HG03565 (cell line): Measurements from ENCODE around the gene LMAN1.

Experiments used
- ATAC-seq: cut with Tn5 transposase; IDR thresholded peaks from one replicate; pipeline ENCODE4 v1.9.1; 2021; ENCODE audit warnings: mild to moderate bottlenecking, moderate library complexity; ENCODE audit not compliant: unreplicated experiment

Gene LMAN1

DNA sequence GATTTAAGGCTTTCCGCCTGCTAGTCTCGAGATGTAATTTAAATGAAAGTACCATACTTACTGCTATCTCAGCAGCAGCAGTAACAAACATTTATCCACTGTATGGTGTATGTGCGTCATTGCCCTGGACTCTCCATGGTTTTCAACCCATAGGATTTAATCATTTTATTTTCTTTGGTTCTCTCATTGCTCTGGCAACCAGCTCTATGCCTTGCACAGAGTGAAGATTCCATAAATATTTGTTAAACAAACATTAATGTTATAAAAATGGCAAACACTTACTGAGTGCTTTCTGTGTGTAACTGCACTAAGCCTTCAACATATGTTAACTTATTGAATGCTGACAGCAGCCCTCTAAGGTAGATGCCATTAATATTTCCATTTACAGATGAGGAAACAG, 1.3 kb upstream of the LMAN1 start:
- ATAC-seq = no peak

DNA sequence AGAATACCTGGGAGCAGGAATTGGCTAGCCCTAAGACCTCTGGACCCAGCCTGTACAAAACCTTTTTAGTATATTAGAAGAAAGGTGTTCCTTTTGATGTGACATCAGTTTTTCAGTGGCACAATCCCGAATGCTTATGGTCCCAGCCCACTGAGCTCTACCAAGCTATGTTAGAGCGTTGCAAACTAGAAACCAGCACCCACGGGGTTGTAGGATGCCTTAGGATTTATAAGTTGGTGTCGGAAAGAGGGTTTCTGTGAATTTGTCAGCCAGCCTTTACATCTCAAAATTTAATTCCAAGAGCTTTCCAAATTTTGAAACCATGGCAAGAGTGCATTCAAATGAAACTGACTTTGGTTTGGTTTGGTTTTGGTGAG, 499 bp upstream of the LMAN1 start:
- peak; percentile 2 for ATAC-seq

DNA sequence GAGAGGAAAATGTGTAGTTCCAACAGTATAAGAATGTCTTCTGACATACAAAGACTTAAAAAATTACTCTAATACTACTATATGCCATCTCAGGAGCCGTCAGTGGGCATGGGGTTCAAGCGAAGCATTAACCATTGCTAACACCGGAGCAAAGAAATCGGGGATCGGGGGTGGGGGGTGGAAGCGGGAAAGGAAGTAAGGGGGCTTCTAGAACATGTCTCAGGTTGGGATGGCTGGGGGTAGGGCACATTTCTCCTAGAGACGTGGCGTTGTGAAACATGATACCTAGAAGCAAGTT, 702 bp downstream of the LMAN1 start:
- ATAC-seq = no peak

DNA sequence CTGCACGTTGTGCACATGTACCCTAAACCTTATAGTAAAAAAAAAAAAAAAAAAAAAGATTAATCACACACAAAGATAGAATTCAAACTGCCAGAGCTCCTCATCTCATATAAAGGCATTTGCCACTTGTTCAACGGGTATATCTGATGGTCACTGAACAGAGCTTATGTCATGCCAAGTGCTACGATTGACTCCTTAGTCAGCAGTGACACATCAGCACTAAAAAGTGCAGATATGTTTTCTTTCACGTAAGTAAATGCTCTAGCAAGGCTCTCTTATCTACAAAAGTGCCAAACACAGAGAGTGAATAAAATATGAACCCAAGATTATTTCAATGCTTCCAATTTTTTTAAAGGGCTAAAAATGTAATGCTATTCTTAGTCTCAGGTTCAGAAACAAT, 1.1 kb downstream of the LMAN1 start:
- no peak for ATAC-seq

DNA sequence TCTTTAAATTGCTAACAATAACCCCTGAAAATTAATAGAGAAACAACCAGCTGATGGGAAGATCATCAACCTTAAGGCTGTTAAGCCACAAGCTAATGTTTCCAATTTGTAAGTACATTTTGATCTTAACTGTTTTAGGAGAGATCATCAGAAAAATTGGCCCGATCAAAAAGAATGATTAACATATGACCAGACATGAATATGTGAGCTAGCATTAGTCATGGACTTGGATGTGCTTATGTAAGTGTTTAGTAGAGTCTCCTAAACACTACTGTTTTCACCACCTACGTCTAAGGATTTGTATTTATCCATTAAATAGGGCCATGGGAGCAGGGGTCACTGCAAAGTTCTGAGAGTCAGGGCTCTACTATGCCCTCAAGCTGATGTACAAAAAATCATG, 4.3 kb downstream of the LMAN1 start:
- ATAC-seq = no peak

DNA sequence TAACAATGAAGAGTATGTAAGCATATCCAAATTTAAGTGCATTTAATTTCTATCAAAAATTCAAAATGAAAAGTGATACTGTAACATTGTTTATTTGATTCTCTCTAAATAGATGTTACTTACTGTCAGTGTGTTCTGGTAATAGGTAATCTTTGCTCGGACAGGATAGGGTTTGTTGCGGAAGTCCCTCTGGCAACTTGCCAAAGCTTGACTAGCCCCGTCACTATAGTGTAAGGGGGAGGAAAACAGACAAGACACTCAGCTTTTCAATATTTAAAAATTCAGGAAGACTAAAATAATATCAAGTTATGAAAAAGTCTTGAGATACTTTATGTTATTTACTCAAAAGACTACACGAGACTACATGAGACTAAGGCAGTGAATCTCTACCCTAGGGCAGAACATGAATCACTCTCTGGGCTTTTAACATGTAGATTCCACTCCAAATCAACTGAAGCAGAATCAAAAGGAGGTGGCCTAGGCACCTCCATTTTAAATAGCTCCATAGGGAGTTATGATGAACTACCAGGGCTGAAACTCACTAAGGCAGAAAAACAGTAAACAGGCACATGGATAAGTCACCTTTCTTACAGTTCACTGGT, 5.9 kb downstream of the LMAN1 start:
- no peak for ATAC-seq

DNA sequence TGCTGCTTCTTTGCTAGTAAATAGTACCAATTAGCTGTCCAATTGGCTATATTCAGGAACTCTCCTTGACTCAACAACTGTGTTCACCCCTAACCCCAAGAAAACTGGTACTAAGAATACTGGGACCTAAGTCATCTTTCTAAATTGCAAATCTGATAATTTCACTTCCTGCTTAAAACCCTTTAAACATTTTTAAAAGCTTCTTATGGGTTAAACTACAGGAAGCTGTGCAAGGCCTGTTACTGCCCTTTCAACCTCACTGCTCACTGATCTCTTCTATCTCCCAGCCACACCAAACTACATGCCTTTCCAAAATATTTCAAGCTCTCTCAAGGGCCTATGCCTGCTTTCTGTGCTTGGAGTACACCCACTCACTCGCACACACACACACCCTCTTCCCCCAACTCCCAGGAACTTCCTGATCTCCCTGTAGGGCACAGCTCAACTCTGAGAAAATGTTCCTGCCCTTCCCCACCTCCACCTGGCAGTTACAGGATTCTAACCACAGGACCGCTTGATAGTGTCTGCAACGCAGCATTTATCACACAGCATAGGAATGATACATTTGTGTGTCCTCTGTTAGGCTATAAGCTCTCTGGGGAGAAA, 6.7 kb downstream of the LMAN1 start:
- ATAC-seq = peak; percentile 46

DNA sequence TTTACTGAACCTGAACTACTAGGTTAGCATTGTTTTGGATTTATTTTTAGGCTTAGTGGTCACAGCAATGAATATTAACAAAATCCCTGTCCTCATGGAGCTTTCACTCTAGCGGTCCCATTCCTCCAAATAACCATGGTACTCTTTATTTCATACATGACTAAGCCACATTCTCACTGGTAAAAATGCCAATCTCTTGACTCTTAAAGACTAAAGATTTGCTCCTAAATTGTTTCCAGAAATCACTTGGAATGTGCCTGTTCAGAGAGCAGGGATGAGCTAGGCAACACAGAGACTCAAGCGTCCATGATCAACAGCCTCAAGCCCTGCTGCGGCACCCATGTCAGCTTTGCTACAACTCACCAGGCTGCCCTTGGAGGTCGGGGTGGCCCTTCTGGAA, 13.5 kb downstream of the LMAN1 start:
- no peak for ATAC-seq

DNA sequence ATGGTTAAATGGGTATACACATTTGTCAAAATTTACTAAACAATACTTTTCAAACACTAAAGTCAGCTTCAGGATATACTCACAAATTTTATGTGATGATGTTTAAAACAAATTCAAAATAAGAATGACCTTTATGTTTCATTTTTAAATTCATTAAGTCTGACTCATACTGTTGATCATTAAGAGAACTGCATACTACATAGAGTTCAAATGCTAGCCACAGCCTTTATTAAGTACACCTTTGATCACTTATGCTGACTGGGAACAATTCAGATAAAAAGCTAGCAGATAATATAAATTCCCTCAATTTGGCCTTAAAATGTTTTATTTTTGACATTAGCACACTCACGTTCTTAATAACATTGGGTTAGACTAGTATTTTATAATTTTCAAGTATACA, 14.1 kb downstream of the LMAN1 start:
- no peak for ATAC-seq

DNA sequence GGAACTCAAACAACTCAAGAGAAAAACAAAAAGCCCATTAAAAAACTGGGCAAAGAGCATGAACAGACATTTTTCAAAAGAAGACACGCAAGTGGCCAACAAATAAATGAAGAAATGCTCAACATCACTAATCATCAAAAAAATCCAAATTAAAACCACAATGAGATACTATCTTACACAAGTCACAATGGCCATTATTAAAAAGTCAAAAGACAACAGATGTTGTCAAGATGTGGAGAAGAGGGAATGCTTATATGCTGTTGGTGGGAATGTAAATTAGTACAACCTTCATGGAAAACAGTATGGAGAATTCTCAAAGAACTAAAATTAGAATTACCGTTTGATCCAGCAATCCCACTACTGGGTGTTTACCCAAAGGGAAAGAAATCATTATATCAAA, 15.1 kb downstream of the LMAN1 start:
- no peak for ATAC-seq

DNA sequence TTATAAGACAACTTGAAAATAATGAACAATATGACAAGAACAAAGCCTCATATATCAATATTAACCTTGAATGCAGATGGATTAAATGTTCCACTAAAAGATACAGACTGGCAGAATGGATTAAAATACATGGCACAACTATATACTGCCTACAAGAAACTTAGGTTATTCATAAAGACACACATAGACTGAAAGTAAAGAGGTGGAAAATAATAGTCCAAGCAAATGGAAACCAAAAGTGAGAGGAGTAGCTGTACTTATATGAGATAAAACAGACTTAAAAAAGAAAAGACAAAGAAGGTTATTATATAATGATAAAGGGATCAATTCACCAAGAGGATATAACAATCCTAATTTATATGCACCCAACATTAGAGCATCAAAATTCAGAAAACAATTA, 18.2 kb downstream of the LMAN1 start:
- no peak for ATAC-seq

DNA sequence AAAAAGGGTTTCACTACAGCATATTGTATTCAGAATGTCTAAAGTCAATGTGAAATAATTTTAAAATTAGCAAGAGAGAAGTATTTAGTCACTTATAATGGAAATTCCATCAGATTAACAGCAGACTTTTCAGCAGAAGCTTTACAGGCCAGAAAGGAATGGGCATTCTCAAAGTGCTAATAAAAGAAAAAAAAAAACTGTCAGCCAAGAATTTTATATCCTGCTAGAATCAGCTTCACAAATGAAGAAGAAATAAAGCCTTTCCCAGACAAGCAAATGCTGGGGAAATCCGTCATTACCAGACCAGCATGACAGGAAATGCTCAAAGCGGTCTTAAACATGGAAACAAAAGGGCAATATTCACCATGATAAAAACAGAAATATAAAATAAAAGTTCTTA, 18.8 kb downstream of the LMAN1 start:
- no peak for ATAC-seq

DNA sequence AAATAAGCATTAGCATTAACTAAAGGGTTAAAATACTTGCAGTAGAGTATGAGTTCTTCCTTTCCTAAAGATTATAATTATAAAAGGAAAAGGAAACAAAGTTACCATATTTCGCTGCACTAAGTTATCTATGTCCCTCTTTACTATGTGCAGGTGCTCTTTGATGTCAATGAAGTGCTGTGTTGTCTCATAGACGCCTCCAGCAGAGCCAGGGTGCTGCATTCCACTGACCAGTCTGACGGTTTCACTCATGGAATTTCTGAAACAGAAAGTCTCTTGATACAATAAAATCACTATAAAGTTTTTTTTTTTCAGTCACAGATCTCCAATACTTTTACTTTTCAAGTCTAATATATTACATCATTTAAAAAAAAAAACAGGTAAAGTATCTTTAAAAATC, 26.1 kb downstream of the LMAN1 start:
- ATAC-seq = no peak

DNA sequence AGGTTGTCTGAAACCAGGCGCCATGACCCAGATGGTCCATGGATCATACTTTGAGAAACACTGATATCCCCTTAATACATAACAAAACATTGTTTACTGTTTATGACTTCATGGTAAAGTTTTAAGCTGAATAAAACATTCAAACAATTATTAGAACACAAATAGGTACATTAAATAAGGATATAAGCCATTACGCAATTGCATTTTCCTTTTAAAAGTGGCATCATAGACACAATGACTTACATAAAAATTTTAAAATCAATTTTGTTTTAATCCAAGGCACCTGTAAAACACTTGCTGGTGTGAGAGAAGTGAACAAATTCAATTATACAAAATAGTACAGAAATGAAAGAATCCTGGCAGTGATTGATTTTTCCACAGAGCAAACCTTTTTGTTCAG, 30.4 kb downstream of the LMAN1 start:
- ATAC-seq = no peak

DNA sequence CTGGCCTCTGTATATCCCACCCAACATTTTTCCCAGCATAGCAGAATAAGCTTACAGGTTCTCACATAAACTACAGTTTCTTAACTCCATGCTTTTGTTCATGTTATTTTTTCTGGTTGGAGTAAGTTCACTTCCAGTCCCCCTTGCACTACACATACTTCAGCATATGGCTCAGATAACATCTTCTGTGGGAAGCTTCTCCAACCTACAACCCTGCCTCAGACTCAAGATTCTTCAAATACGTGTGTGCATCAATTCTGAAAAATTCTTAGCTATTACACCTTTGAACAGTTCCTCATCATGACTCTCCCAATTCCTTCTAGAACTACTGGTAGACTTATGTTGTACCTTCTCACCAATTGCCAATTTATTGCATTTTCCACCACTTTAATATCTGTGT, 33.1 kb downstream of the LMAN1 start:
- no peak for ATAC-seq

DNA sequence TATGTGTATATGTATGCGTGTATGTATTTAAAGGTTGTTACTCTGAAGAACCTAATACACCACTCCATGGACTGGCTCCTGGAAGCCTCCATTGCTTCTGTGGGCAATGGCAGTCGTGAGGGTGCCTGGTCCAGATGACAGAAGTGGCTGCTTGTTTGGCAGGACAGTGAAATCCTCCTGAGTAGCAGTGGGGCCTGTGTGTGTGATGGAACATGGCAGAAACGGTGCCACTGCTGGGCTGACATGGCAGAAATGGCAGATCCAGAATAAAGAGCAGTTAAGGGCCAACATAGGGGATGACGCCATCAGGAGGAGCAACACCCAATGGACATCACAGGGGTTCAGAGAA, 34.5 kb downstream of the LMAN1 start:
- no peak for ATAC-seq

DNA sequence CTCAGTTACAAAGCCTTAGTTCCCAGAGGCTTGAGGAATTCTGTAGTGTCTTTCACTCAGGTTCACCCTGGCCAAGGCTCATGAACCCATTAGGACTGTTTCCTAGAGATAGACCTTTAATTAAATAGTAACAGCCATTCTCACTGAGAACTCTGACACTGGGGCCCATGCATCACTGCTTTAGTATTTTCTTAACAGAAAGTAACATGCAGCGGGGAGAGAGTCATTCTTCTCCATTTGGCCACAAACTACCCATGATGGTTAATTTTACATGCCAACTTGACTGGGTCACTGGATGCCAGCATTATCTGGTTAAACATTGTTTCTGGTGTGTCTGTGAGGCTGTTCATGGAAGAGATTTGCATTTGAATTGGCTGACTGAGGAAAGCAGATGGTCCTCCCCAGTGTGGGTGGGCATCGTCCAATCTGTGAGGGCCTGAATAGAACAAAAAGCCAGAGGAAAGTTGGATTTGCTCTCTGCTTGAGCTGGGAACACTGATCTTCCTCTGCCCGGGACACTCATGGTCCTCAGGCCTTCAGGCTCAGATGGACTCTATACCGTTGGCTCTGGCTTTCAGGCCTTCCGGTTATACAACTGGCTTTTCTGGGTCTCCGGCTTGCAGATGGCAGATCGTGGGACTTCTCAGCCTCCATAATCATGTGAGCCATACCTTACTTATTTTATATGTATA, 35.0 kb downstream of the LMAN1 start:
- no peak for ATAC-seq

DNA sequence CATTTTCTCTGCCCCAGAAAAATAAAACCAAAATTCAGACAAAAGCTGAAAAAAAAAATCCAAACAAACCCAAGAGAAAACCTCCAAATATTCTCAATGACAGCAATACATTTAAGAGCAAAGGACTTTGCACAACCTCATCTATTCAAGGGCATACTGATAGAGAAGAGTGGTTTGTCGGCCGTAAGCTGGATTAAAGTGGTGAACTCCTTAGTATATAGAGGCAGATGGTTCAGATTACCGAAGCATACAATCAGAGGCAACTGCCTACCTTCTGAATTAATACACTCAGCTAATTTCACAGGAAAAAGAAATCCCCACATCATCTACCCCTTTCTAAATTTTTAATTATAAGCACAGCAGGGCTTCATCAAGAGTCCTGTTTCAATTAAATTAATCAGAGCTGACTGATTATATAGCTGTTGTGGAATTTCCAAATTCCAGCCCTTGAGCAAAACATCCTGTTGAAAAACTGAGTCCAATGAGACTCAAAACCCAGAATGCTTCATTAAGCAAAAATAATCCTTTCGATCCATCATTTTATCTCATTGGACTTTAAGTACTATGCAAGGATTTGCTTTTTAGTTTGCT, 40.5 kb downstream of the LMAN1 start, which contains the start of gene CPLX4:
Gene CPLX4 (minus strand): TSS at position 190 of the 591 bp plus-strand sequence. CDS start 187 bp downstream, at position 3.
- ATAC-seq = no peak

DNA sequence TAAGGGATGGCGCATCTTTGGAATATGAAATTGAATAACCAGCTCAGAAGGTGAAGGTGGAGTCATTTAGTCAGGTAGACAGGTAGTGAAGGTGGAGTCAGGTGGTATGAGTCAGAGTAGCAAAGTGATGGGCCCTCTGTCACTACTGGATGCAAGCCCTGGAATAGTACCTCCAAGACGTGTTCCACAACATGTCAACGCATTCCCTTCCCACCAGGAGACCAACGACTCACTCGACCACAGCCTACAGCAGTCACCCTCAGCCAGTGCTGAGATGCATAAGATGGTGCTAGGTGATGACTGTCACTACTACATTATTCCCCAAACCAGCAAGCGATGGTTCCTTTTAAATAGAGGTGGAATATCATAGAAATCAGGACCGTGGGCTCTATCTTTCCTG, 47.4 kb downstream of the LMAN1 start:
- ATAC-seq = no peak

DNA sequence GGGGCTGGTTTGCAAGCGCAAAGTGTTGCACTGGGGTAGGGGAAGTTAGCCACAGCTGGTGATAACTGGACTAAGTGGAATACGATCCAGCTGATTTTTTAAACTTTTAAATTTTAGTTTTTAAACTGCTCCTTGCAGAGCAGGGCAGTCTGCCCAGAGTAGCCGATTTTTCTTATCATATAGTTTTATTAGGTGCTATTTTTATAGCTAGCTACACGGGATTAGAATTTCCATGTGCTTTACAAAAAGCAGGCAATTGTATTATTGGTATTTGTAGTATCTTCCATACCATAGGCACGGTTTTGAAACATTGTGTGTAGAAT, 50.2 kb downstream of the LMAN1 start:
- ATAC-seq = no peak

DNA sequence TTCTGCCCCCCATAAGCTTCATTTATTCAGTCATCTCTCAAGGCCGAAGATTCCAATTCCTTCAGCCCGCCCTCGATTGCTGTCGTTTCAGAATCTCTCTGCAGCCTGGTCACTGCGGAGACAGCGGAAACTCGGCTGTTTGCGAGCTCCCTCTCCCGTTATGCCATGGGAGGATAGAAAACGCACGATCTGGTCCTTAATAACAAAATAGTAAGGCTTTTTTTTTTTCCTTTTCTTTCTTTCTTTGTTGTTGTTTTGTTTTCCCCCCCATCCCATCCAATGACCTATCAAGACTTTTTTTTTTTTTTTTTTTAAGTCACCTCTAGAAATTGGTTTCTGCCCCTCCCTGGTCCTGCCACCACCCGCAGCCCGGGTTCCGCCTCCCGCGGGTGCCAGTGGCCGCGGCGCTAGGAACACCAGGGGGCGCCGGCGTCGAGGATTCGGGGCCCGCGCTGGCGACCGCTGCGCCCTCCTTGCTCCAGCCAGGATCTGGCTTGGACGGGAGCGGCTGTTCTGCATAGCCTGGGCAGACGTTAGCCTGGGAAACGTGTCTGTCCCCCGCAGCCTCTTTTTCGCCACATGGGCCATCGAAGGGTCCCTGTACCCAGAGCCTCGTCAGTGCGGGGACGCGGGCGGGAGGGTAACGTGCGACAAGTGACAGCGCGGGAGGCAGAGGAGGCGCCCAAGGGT, 50.7 kb downstream of the LMAN1 start:
- ATAC-seq = peak; percentile 81

DNA sequence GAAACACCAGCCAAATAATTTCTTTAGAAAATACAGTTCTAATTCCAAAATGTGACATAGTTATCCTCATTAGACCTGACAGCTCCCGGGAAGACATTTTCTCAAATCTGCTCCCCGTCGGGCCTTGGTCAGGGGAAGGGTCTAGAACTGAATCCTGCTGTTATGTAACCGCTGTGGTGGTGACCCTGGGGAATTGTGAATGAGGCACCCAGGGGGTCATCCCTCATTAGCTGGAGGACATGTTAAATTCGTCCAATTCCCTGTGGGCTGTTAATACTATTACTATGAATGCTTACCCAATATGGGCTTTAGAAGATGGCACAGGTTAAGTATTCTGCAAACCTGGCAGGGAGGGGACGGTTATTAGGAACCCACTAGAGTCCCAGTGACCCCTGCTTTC, 52.4 kb downstream of the LMAN1 start:
- ATAC-seq = no peak
